ENCODE measurements around the gene CLDN12. TPM values are rescaled to one million over a fixed set of nuclear protein-coding genes. Genes with fewer than 3 reads are reported as not detected.

CLDN12 gene
- 61.8 and 71.0 TPM in 2 replicates for polyA plus RNA-seq (2011; rRNA removed)
- 78.1 and 138 TPM in 2 replicates for polyA minus RNA-seq (2011; rRNA and poly(A)+ RNA removed)

GRCh38 chr7:90403174-90404113, at the start of gene CLDN12:
Gene CLDN12 (plus strand): TSS chr7:90403461. CDS start chr7:90412677, 9,216 bp downstream.
- TF ChIP-seq, protein P1, sequence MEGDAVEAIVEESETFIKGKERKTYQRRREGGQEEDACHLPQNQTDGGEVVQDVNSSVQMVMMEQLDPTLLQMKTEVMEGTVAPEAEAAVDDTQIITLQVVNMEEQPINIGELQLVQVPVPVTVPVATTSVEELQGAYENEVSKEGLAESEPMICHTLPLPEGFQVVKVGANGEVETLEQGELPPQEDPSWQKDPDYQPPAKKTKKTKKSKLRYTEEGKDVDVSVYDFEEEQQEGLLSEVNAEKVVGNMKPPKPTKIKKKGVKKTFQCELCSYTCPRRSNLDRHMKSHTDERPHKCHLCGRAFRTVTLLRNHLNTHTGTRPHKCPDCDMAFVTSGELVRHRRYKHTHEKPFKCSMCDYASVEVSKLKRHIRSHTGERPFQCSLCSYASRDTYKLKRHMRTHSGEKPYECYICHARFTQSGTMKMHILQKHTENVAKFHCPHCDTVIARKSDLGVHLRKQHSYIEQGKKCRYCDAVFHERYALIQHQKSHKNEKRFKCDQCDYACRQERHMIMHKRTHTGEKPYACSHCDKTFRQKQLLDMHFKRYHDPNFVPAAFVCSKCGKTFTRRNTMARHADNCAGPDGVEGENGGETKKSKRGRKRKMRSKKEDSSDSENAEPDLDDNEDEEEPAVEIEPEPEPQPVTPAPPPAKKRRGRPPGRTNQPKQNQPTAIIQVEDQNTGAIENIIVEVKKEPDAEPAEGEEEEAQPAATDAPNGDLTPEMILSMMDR (IDR thresholded peaks at IDR 0.05; ENCODE audit: insufficient read depth, low read depth, low read length) = no peak
- CTCF ChIA-PET = interaction anchor here (1.3 kb wide), 2 partner anchors 24 to 58 kb away, joined by 3 to 6 read pairs; no protein-coding TSS in a partner anchor
- peak; percentile 84 for DNase-seq (ENCODE audit: low read depth)
- POLR2A ChIA-PET = no interaction called here
- no peaks in the 10 kb centered on the region for H3K27me3 ChIP-seq (ENCODE audit: control insufficient read depth, insufficient read depth, low read length)
- H3K4me3 ChIP-seq (ENCODE audit: low read depth, low read length) = peak within 1 kb of the TSS; percentile 77
- H3K36me3 ChIP-seq (ENCODE audit: control insufficient read depth, insufficient read depth, low read length) = peaks cover 1% of the 10 kb centered on the region; the same call in 1 of the 2 replicates

GRCh38 chr7:90383422-90383821, 19.8 kb upstream of the CLDN12 start:
- CTCF ChIA-PET = no interaction called here
- H3K36me3 ChIP-seq (ENCODE audit: control insufficient read depth, insufficient read depth, low read length) = peaks cover 4% of the 10 kb centered on the region
- no peak for DNase-seq (ENCODE audit: low read depth)
- no peaks in the 10 kb centered on the region for H3K27me3 ChIP-seq (ENCODE audit: control insufficient read depth, insufficient read depth, low read length)
- TF ChIP-seq, protein P1 (IDR thresholded peaks at IDR 0.05; ENCODE audit: insufficient read depth, low read depth, low read length) = no peak
- POLR2A ChIA-PET = no interaction called here
- no peak overlapping the region for H3K4me3 ChIP-seq (ENCODE audit: low read depth, low read length)

DNA sequence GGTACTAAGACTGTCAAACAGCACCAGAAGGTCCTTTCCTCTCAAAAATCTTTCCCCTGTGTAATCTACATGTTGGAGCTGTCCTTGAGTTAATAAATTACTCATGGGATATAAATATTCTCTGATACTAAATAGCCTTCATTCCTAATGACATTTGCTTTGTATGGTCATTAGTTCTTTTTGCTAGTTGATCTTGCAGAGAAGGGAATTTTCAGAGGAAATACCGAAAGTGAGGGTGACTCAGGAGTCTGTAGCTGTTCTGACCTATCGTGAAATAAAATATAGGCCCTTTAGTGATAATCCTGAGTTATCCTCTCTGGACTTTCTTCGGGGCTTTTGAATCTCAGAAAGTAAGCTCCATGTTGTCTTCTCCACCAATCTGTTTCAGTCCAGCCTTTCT, 19.4 kb upstream of the CLDN12 start:
- TF ChIP-seq, protein P1 (IDR thresholded peaks at IDR 0.05; ENCODE audit: insufficient read depth, low read depth, low read length) = no peak
- H3K4me3 ChIP-seq (ENCODE audit: low read depth, low read length) = no peak overlapping the region
- H3K36me3 ChIP-seq (ENCODE audit: control insufficient read depth, insufficient read depth, low read length) = peaks cover 3% of the 10 kb centered on the region
- H3K27me3 ChIP-seq (ENCODE audit: control insufficient read depth, insufficient read depth, low read length) = no peaks in the 10 kb centered on the region
- POLR2A ChIA-PET = no interaction called here
- CTCF ChIA-PET = no interaction called here
- DNase-seq (ENCODE audit: low read depth) = no peak

DNA sequence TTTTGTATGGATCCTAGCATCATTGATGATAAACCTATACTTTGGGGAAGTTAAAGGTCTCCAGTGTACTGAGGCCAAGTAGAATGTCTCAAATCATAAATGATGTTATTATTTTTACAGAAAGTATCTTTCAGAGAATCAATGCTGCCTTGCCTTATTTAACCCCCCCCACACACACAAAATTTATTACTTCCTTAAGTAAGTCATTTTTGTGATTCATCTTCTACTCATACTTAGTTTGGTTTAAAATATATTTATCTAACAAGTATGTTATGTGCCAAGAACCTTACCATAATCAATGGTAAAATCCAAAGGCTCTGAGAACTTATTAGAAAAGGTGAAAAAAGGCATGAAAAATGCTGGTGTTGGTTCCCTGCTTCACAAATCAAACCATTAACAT, 18.8 kb upstream of the CLDN12 start:
- POLR2A ChIA-PET = no interaction called here
- CTCF ChIA-PET = no interaction called here
- H3K36me3 ChIP-seq (ENCODE audit: control insufficient read depth, insufficient read depth, low read length) = no peaks in the 10 kb centered on the region
- DNase-seq (ENCODE audit: low read depth) = no peak
- H3K4me3 ChIP-seq (ENCODE audit: low read depth, low read length) = no peak overlapping the region
- TF ChIP-seq, protein P1 (IDR thresholded peaks at IDR 0.05; ENCODE audit: insufficient read depth, low read depth, low read length) = no peak
- H3K27me3 ChIP-seq (ENCODE audit: control insufficient read depth, insufficient read depth, low read length) = no peaks in the 10 kb centered on the region

DNA sequence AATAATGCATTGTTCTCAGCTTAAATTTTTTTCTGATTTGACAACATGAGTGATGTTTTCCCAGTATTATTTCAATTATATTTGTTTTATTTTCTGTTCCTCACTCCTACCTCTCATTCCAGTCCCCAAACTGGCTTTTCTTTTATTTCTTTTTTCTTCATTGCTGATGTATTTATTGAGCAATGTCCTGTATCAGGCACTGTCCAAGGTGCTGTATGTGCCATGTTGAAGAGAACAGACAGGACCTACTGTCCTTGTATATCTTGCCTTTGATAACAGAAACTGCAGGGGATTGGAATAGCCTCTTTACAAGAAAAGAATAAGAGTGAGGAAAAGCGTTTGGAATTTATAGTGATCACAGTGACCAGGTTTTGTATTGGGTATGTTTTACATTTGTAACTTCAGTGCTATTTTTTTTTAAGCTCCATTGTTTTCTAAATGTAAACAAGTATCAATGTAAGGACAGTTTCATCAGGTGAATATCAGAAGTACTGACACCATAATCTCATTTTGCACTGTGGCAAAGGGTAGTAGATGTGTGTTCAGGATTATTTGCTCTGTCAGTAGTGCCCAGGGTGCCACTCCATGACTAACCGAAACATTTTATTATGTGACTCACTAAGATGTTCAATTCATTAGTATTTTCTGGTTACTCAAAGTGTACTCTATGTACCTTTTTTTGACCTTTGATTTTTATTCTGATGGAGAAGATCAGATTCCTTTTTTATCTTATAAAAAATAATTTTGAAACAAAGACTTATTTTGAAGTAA, 15.6 kb upstream of the CLDN12 start:
- no peak for DNase-seq (ENCODE audit: low read depth)
- CTCF ChIA-PET = no interaction called here

More for the DNA sequence above, 15.6 kb upstream of the CLDN12 start:
- H3K4me3 ChIP-seq (ENCODE audit: low read depth, low read length) = no peak overlapping the region
- H3K36me3 ChIP-seq (ENCODE audit: control insufficient read depth, insufficient read depth, low read length) = no peaks in the 10 kb centered on the region
- H3K27me3 ChIP-seq (ENCODE audit: control insufficient read depth, insufficient read depth, low read length) = no peaks in the 10 kb centered on the region
- TF ChIP-seq, protein P1 (IDR thresholded peaks at IDR 0.05; ENCODE audit: insufficient read depth, low read depth, low read length) = no peak
- POLR2A ChIA-PET = no interaction called here

All from BJ (cell line).